ENCODE measurements around the gene SLC4A5.

DNA sequence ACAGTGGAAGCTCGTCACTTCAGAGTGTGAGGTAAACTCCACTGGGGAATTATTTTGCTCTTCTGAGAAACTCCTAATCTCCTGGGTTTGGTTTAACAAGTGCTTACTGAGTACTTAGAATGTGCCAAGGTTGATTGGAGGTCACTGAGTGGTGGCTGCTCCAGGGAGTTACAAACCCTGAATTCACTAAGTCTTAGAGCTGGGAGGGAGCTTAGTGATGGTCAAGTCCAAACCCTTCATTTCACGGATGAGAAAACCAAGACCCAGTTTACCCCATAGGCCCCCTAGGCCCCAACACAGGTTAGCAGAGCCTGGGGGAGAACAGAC is 52.0 kb downstream of the SLC4A5 start:
- no peak for TF ChIP-seq POLR2A (IDR thresholded peaks at IDR 0.05)
- TF ChIP-seq, protein P1, sequence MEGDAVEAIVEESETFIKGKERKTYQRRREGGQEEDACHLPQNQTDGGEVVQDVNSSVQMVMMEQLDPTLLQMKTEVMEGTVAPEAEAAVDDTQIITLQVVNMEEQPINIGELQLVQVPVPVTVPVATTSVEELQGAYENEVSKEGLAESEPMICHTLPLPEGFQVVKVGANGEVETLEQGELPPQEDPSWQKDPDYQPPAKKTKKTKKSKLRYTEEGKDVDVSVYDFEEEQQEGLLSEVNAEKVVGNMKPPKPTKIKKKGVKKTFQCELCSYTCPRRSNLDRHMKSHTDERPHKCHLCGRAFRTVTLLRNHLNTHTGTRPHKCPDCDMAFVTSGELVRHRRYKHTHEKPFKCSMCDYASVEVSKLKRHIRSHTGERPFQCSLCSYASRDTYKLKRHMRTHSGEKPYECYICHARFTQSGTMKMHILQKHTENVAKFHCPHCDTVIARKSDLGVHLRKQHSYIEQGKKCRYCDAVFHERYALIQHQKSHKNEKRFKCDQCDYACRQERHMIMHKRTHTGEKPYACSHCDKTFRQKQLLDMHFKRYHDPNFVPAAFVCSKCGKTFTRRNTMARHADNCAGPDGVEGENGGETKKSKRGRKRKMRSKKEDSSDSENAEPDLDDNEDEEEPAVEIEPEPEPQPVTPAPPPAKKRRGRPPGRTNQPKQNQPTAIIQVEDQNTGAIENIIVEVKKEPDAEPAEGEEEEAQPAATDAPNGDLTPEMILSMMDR (IDR thresholded peaks at IDR 0.05) = no peak

Measured in heart left ventricle (tissue), 13 donors.